ENCODE measurements around the gene SERPINB7.

DNA sequence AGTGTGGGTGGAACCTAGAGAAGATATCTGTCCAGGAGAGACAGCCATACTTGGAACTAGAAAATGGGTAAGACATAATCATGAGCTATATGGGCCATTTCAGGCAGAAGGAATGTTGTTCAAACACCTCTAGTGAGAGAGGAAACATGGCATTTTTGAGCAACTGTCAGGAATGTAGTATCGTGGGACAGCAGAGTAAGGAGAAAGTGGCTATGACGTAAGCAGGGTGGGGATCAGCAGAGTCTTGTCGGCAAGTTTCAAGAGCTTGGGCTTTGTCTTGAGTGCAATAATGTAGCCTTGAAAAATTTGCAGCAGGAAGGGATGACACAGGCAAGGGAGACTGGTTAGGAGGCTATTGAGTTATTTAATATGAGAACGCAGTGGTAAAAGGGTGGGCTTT, 20.4 kb downstream of the SERPINB7 start:
- TF ChIP-seq L3MBTL2 (conservative IDR thresholded peaks at IDR 0.05) (no peak), SP1 (IDR thresholded peaks at IDR 0.05) (no peak), LEF1 (IDR thresholded peaks at IDR 0.05; ENCODE audit: borderline replicate concordance) (no peak), BHLHE40 (IDR thresholded peaks at IDR 0.05; ENCODE audit: borderline replicate concordance) (no peak), TARDBP (IDR thresholded peaks at IDR 0.05) (no peak), ZNF384 (IDR thresholded peaks at IDR 0.05) (no peak)

All from HEK293T (cell line).